Measurements from ENCODE around the gene C4orf17. TPM values are rescaled to one million over a fixed set of nuclear protein-coding genes. Genes with fewer than 3 reads are reported as not detected.
"Not testable (repeated sequence)": the region's sequence is repeated elsewhere in the genome, so short reads cannot be mapped to it uniquely, and the experiment has no call there.

C4orf17 gene
- total and polyA plus RNA-seq, 11 donors = not detected

GRCh38 chr4:99473131-99473530, 37.7 kb upstream of the C4orf17 start:
- H3K4me1 ChIP-seq = no peaks in the 10 kb centered on the region
- TF ChIP-seq CTCF (IDR thresholded peaks at IDR 0.05) (no peak), POLR2A (IDR thresholded peaks at IDR 0.05) (no peak)
- 81 to 86% (median 83%) methylated on average over 1 of the region's 1 CpG for WGBS, 4 donors
- no peaks in the 10 kb centered on the region for H3K27me3 ChIP-seq
- no peaks in the 10 kb centered on the region for H3K36me3 ChIP-seq
- H3K27ac ChIP-seq = no peak overlapping the region
- no peak for DNase-seq
- ATAC-seq = no peak
- no peaks in the 10 kb centered on the region for H3K9me3 ChIP-seq
- intact Hi-C loops (cut with DNase I) = no loop called here
- H3K4me3 ChIP-seq = no peak overlapping the region

- Histone ChIP-seq H3K4me1 (no peaks in the 10 kb centered on the region), H3K9me3 (peaks cover 0 to 35% (median 16%) of the 10 kb centered on the region in 12 donors), H3K36me3 (no peaks in the 10 kb centered on the region), H3K27ac (no peak overlapping the region), H3K4me3 (no peak overlapping the region), H3K27me3 (no peaks in the 10 kb centered on the region)
- ATAC-seq (no peak), DNase-seq (no peak)
- intact Hi-C loops (cut with DNase I) = no loop called here
- 71 to 87% (median 75%) methylated on average over 1 of the region's 1 CpG for WGBS, 4 donors
- TF ChIP-seq POLR2A (IDR thresholded peaks at IDR 0.05) (no peak), CTCF (IDR thresholded peaks at IDR 0.05) (no peak)
These were observed 27.2 kb upstream of the C4orf17 start for GRCh38 chr4:99483636-99484035.

GRCh38 chr4:99485212-99485611, 25.6 kb upstream of the C4orf17 start:
- no peak for DNase-seq
- H3K36me3 ChIP-seq = no peaks in the 10 kb centered on the region
- no peaks in the 10 kb centered on the region for H3K4me1 ChIP-seq
- no peaks in the 10 kb centered on the region for H3K27me3 ChIP-seq
- TF ChIP-seq POLR2A (IDR thresholded peaks at IDR 0.05) = no peak
- no peak for TF ChIP-seq CTCF (IDR thresholded peaks at IDR 0.05)
- 80 to 94% (median 89%) methylated on average over 1 of the region's 1 CpG for WGBS, 4 donors
- peaks cover 0 to 35% (median 16%) of the 10 kb centered on the region in 12 donors for H3K9me3 ChIP-seq
- intact Hi-C loops (cut with DNase I) = no loop called here
- no peak overlapping the region for H3K4me3 ChIP-seq
- ATAC-seq = no peak
- no peak overlapping the region for H3K27ac ChIP-seq

- intact Hi-C loops (cut with DNase I); H3K36me3 ChIP-seq; H3K27me3 ChIP-seq; H3K4me1 ChIP-seq; DNase-seq; ATAC-seq; H3K4me3 ChIP-seq; H3K27ac ChIP-seq: not testable (repeated sequence)
- WGBS, 4 donors = 48 to 69% (median 66%) methylated on average over 3 of the region's 3 CpGs
- peaks cover 0 to 38% (median 16%) of the 10 kb centered on the region in 12 donors for H3K9me3 ChIP-seq
These were observed 24.2 kb upstream of the C4orf17 start for GRCh38 chr4:99486648-99487047.

GRCh38 chr4:99490286-99490685, 20.5 kb upstream of the C4orf17 start:
- intact Hi-C loops (cut with DNase I) = no loop called here
- DNase-seq (no peak), ATAC-seq (no peak)
- no peak overlapping the region for H3K27ac ChIP-seq
- no peaks in the 10 kb centered on the region for H3K4me1 ChIP-seq
- WGBS, 4 donors = 50 to 69% (median 62%) methylated on average over 4 of the region's 4 CpGs
- H3K27me3 ChIP-seq = no peaks in the 10 kb centered on the region
- no peak overlapping the region for H3K4me3 ChIP-seq
- H3K36me3 ChIP-seq = no peaks in the 10 kb centered on the region
- peaks cover 0 to 47% (median 26%) of the 10 kb centered on the region in 12 donors for H3K9me3 ChIP-seq
- TF ChIP-seq POLR2A (IDR thresholded peaks at IDR 0.05) (no peak), CTCF (IDR thresholded peaks at IDR 0.05) (no peak)

Measured in heart left ventricle (tissue), 16 donors.